ENCODE results near the gene KIAA0513. TPM values are rescaled to one million over a fixed set of nuclear protein-coding genes. Genes with fewer than 3 reads are reported as not detected.
A peak's percentile ranks its signal among the peaks of the same experiment; 100 is the strongest.

Gene KIAA0513
- total RNA-seq, 1 donor from 2014 or later: 20.3 TPM

- DNase-seq (ENCODE audit: low read depth): no peak
Observed at GRCh38 chr16:85136213-85136701, 108.7 kb downstream of the KIAA0513 start.

GRCh38 chr16:85136702-85137322 lies 109.2 kb downstream of the KIAA0513 start:
- peak; percentile 50 for DNase-seq (ENCODE audit: low read depth)

- peak; percentile 62 for DNase-seq (ENCODE audit: low read depth)
Observed at GRCh38 chr16:85137323-85138072, 109.9 kb downstream of the KIAA0513 start.

GRCh38 chr16:85138073-85138824 lies 110.7 kb downstream of the KIAA0513 start:
- no peak for DNase-seq (ENCODE audit: low read depth)

GRCh38 chr16:85138825-85139627 lies 111.4 kb downstream of the KIAA0513 start:
- no peak for DNase-seq (ENCODE audit: low read depth)

GRCh38 chr16:85139881-85140339 lies 112.3 kb downstream of the KIAA0513 start:
- DNase-seq (ENCODE audit: low read depth): no peak

- DNase-seq (ENCODE audit: low read depth): no peak
Observed at GRCh38 chr16:85140455-85141012, 112.9 kb downstream of the KIAA0513 start.

- DNase-seq (ENCODE audit: low read depth): no peak
Observed at GRCh38 chr16:85141491-85142128, 114.0 kb downstream of the KIAA0513 start.

- no peak for DNase-seq (ENCODE audit: low read depth)
Observed at GRCh38 chr16:85142129-85142513, 114.5 kb downstream of the KIAA0513 start.

GRCh38 chr16:85142771-85143211 lies 115.2 kb downstream of the KIAA0513 start:
- DNase-seq (ENCODE audit: low read depth): no peak

Other genes starting within 250 kb of the KIAA0513 start
- 107 and 148 TPM in 2 replicates for gene CRISPLD2, start 207.8 kb upstream of the KIAA0513 start, total RNA-seq
- 133 and 137 TPM in 2 replicates for gene ZDHHC7, start 16.3 kb upstream of the KIAA0513 start, total RNA-seq
- not detected in 2 replicates for gene CIBAR2, start 84.7 kb downstream of the KIAA0513 start, total RNA-seq

Data from renal cortical epithelial cell (primary cell).